NB4 (cell line): ENCODE data around the gene GPSM1.
A peak's percentile ranks its signal among the peaks of the same experiment; 100 is the strongest.

Experiments used
- CTCF ChIP-seq: IDR thresholded peaks from one replicate; pipeline ENCODE4 v1.5.1; 2012; ENCODE audit warnings: low read depth, low read length
- POLR2A ChIP-seq: IDR thresholded peaks from 2 replicates; pipeline ENCODE4 v1.6.1; 2011; ENCODE audit warnings: mild to moderate bottlenecking; ENCODE audit not compliant: insufficient read length; ENCODE audit errors: extremely low read depth

- no peak for TF ChIP-seq CTCF
- TF ChIP-seq POLR2A = peak; percentile 31
These were observed 15.1 kb downstream of the GPSM1 start for GRCh38 chr9:136342181-136343120.
